Cardiac muscle cell (in vitro differentiated cells and primary cell): ENCODE measurements around the gene CDC14C. TPM values are rescaled to one million over a fixed set of nuclear protein-coding genes. Genes with fewer than 3 reads are reported as not detected.
A peak's percentile ranks its signal among the peaks of the same experiment; 100 is the strongest.

Experiments used
- DNase-seq, 2 donors: peaks; one replicate each; pipeline versions ENCODE4 v3.0.0 to v3.0.0-alpha.2; 2010 to 2017; ENCODE audit warnings: low read depth in 1 of 2, low spot score in 1 of 2
- H3K27ac ChIP-seq: fragments of 200-600 bp; sonication (generic); 2 replicates; pipeline ENCODE4 v1.5.1; 2016
- H3K27me3 ChIP-seq: fragments of 200-600 bp; sonication (generic); 2 replicates; pipeline ENCODE4 v1.6.0; 2016; ENCODE audit warnings: control low read depth
- H3K36me3 ChIP-seq: fragments of 200-600 bp; sonication (generic); 2 replicates; pipeline ENCODE4 v1.5.1; 2016; ENCODE audit warnings: control low read depth
- H3K4me1 ChIP-seq: fragments of 200-600 bp; sonication (generic); 2 replicates; pipeline ENCODE4 v1.8.1; 2017; ENCODE audit warnings: low read depth, mild to moderate bottlenecking, mixed run types
- H3K4me3 ChIP-seq: fragments of 200-600 bp; sonication (generic); 2 replicates; pipeline ENCODE4 v1.5.1; 2016; ENCODE audit warnings: mild to moderate bottlenecking
- H3K9me3 ChIP-seq: fragments of 200-600 bp; sonication (generic); 2 replicates; pipeline ENCODE4 v1.5.1; 2017; ENCODE audit warnings: low read depth, mild to moderate bottlenecking, control low read depth
- CTCF ChIP-seq: IDR thresholded peaks from 2 replicates; pipeline ENCODE4 v1.5.1; 2012; ENCODE audit warnings: low read depth, mild to moderate bottlenecking, low read length
- polyA plus RNA-seq: library from polyadenylated mRNA; unstranded; fragments of >200 nt; fragmentation: Nextera tagmentation; extraction: Ambion mirVana; gene quantifications from 2 replicates; pipeline ENCODE4 v1.2.1, GENCODE V29; 2016
- total RNA-seq: library from RNA; depleted of rRNA; stranded (reverse); fragments of >200 nt; gene quantifications from 2 replicates; pipeline ENCODE4 v1.2.3, GENCODE V29; 2016

The CDC14C gene
- total and polyA plus RNA-seq, 2 experiments from 2014 or later, result 0.06 TPM; not detected in 1

GRCh38 chr7:48932126-48932910 is 8.0 kb downstream of the CDC14C start:
- Histone ChIP-seq H3K27ac (no peak overlapping the region), H3K9me3 (no peaks in the 10 kb centered on the region), H3K36me3 (no peaks in the 10 kb centered on the region), H3K4me1 (peaks cover 8% of the 10 kb centered on the region), H3K4me3 (no peak overlapping the region), H3K27me3 (no peaks in the 10 kb centered on the region)
- no peak for TF ChIP-seq CTCF
- DNase-seq, result no peak

- no peak for TF ChIP-seq CTCF
- Histone ChIP-seq H3K4me3 (no peak overlapping the region), H3K36me3 (no peaks in the 10 kb centered on the region), H3K4me1 (peaks cover 8% of the 10 kb centered on the region), H3K27me3 (no peaks in the 10 kb centered on the region), H3K27ac (no peak overlapping the region), H3K9me3 (no peaks in the 10 kb centered on the region)
- no peak for DNase-seq
These were observed 9.3 kb downstream of the CDC14C start for GRCh38 chr7:48933549-48934085.

- peak in 1 of 2 donors; percentile 90 for DNase-seq
- H3K4me3 ChIP-seq, result no peak overlapping the region
- H3K27ac ChIP-seq, result no peak overlapping the region
These were observed 14.4 kb downstream of the CDC14C start for GRCh38 chr7:48938539-48939295.

GRCh38 chr7:48943279-48943990 is 19.1 kb downstream of the CDC14C start:
- no peak for TF ChIP-seq CTCF
- Histone ChIP-seq H3K4me1 (no peaks in the 10 kb centered on the region), H3K27me3 (no peaks in the 10 kb centered on the region), H3K9me3 (no peaks in the 10 kb centered on the region), H3K27ac (no peak overlapping the region), H3K4me3 (no peak overlapping the region), H3K36me3 (no peaks in the 10 kb centered on the region)
- DNase-seq, result peak in 1 of 2 donors; percentile 24

More at GRCh38 chr7:48938539-48939295, 14.4 kb downstream of the CDC14C start:
- TF ChIP-seq CTCF, result no peak
- H3K9me3 ChIP-seq, result no peaks in the 10 kb centered on the region
- H3K36me3 ChIP-seq, result no peaks in the 10 kb centered on the region
- H3K27me3 ChIP-seq, result no peaks in the 10 kb centered on the region
- H3K4me1 ChIP-seq, result peaks cover 3% of the 10 kb centered on the region

- Histone ChIP-seq H3K27me3 (no peaks in the 10 kb centered on the region), H3K27ac (no peak overlapping the region), H3K4me3 (no peak overlapping the region), H3K36me3 (no peaks in the 10 kb centered on the region), H3K9me3 (no peaks in the 10 kb centered on the region), H3K4me1 (no peaks in the 10 kb centered on the region)
- no peak for TF ChIP-seq CTCF
- no peak for DNase-seq
These were observed 31.6 kb downstream of the CDC14C start for GRCh38 chr7:48955916-48956315.
